Activated naive CD4-positive, alpha-beta T cell (primary cell): ENCODE data around the gene RABAC1.
A peak's percentile ranks its signal among the peaks of the same experiment; 100 is the strongest.
"Not testable (repeated sequence)": the region's sequence is repeated elsewhere in the genome, so short reads cannot be mapped to it uniquely, and the experiment has no call there.

Experiments
- DNase-seq, 4 experiments: peaks; one replicate each; lab custom pipeline; 2025; lab: John Stamatoyannopoulos, UW

Gene RABAC1

DNA sequence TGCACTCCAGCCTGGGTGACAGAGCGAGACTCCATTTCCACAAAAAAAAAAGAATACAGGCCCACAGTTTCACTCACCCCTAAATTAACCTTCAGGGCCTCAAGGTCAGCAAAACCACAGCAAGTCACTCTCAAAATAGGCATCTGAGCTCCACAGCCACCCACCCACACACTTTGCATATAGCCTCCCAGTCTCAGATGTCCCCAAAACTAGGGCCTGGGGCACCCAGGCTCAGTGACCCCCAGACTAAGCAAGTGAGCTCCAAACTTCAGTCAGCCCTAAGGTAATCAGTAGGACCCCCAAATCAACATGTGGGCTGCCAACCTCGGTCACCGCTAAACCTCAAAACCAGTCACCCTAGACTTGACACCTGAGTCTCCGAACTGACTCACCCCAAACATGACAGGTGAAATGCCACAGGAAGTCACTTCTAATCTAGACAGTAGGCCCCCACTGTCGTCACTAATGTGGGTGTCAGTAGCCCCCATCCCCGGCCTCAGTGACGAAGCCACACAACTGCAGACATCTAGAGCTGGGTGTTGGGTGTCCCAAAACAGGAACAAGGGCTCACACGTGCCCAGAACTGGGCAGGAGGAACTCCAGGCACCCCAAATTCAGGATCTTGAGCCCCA is 13.9 kb downstream of the RABAC1 start:
- DNase-seq, result peak; percentile 38 to 74 (median 55)

DNA sequence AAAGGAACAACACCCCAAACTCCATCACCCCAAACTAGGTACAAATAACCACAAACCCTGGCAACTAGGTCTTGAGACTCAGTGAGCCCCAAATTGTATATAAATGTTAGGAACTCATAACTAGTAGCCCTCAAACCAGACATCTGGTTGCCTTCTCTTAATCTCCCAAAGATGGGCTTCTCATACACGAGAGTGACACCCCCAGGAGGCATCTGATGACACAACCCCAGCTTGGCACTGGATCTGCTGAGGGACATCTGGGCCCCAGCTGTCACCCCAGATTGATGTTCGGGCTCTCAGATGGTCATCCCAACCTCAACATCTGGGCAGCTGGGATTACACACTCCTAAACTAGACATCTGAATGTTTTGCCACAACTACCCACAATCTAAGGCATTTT is 14.8 kb downstream of the RABAC1 start:
- no peak for DNase-seq

DNA sequence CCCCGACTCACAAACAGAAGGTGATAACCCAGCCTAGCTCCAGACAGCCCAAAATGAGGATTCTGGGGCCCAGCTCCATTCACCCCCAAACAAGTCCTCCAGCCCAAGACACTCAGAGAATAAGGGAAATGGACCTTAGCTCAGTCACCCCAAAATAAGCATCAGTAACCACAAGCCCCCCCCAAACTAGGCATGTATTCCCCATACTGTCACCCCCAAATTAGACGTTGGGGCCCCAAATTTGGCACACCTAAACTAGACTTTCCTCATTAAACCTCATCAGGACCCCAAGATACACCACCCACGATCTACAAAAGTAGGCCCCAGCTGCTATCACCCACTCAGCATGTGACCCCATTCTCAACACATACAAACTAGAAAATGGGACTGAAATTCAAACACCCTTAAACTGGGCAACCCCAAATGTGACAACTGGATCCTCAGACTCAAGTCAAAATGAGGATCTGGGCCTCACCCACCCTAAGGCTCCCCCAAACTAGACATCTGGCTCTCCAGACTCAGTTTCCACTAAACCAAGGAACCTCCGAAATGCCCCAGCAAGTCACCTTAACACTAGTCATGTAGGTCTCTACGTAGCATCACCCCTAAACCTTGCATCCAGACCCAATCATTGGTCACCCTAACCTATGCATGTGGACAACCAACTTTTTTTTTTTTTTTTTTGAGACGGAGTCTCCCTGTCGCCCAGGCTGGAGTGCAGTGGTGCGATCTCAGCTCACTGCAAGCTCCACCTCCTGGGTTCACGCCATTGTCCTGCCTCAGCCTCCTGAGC is 17.5 kb downstream of the RABAC1 start:
- no peak for DNase-seq

GRCh38 chr19:41940731-41941409 is 18.3 kb downstream of the RABAC1 start:
- no peak for DNase-seq

DNA sequence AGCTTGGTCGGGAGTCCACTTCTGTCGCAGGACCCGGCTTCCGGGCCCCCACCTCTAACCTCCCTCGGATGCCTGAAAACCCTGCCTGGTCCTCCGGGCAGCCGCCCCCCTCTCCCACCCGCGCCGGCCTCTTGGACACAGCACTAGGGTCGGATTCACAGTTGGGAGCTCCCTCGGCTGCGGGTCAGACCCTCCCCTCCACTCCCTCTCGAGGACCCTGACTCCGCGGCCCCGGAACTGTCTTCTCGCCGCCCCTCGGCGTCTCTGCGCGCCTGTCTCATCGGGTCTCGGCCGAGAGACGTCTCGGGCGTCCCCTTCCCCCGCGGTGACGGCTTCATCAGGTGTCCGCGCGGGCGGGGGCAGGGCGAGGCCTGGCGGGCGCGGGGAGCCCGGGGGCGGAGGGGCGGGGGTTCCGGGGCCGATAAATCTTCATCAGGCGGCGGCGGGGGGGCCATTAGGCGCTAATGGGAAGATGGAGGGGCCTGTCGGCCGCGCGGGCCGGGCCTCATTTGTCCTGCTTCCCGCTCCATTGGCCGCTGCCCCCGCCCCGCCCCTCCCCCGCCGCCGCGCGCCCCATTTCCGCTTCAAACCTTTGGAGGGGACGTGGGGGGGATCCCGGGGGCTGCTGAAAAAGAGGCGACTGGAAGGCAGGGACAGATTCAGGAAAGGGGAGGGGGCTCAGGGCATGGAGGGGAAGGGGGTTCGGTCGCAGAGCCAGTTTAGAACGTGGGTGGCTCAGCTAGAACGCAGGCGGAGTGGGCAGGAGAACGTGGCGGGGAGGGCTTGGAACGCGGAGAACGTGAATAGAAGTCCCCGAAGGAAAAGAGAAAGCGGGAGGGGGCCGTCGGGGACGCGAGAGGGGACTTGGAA is 19.0 kb downstream of the RABAC1 start:
- peak in 2 of 4 experiments; percentile 29 to 44 for DNase-seq

DNA sequence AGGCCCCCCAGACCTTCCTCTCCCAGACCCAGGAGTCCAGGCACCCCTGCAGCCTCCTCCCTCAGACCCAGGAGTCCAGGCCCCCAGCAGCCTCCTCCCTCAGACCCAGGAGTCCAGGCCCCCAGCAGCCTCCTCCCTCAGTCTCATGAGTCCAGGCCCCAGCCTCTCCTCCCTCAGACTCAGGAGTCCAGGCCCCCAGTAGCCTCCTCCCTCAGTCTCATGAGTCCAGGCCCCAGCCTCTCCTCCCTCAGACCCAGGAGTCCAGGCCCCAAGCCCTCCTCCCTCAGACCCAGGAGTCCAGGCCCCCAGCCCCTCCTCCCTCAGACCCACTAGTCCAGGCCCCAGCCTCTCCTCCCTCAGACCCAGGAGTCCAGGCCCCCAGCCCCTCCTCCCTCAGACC is 19.9 kb downstream of the RABAC1 start:
- DNase-seq, result not testable (repeated sequence)

DNA sequence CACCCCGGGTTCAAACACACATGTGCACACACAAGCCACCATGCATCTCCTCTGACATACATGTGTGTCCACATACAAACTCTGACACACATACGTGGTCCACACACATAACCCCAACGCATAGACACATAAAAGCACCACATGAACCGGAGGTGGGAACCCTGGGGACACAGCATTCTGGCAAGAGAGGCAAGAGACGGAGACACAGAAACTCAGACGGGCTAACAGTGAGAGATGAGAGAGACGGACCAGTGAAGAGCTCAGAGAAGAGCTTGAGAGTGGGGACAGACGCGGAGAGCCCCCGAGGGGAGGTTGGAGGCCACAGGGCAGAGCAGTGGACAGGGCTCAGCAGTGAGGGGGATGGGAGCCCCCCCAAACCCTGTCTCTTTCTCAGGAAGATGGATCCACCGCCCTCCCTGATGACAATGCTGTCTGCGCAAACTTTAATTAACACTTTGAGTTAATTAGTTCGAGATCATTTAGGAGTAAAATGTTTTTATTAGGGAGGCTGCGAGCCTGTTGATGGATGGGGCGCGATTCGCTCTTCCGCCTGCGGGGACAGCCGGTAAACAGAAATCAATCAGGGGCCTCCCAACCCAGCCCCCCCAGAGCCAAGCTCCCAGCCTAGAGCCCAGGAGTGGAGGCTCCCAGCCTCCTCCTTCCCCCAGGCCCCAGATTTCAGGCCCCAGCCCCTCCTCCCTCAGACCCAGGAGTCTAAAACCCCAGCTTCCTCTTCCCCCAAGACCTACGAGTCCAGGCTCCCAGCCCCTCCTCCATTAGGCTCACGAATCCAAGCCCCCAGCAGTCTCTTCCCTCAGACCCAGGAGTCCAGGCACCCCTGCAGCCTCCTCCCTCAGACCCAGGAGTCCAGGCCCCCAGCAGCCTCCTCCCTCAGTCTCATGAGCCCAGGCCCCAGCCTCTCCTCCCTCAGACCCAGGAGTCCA is 21.3 kb downstream of the RABAC1 start:
- DNase-seq, result no peak

DNA sequence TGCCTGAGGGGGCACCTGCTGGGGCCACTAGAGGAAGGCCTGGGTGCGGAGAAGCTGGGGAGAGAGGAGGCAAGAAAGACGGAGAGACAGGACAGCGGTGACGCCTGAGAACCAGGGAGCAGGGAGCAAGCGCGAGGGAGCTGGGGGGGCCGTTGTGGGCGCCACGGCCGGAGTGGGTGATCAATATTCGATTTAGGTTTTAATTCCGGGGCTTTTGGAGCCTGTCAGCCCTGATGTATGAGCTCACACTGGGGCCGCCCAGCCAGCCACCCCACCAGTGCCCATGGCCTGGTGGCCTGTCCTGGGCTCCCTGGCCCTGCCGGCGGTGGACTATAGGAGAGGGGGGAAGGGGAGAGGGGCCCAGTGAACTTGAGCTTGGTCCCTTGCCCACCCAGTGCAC is 22.2 kb downstream of the RABAC1 start:
- DNase-seq, result no peak

DNA sequence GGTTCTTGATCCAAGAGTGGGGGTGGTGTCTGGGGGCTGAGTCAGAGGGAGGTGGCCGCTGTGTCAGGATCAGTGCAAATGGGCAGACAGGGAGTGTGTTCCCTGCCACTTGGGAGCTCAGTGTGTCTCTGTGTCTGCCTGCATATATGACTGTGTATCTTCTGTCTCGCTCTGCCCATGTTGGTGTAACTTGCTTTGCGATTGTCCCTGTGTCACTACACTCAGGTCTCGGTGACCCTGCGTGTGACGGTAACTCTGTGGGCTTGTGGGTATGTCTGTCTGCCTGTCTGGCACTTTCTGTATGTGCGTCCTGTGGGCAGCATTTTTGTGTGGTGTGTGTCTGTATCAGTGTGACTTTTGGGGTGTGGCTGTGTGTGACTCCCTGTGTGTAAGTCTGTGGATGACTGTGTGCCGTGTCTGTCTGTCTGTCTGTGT is 22.7 kb downstream of the RABAC1 start:
- DNase-seq, result no peak

DNA sequence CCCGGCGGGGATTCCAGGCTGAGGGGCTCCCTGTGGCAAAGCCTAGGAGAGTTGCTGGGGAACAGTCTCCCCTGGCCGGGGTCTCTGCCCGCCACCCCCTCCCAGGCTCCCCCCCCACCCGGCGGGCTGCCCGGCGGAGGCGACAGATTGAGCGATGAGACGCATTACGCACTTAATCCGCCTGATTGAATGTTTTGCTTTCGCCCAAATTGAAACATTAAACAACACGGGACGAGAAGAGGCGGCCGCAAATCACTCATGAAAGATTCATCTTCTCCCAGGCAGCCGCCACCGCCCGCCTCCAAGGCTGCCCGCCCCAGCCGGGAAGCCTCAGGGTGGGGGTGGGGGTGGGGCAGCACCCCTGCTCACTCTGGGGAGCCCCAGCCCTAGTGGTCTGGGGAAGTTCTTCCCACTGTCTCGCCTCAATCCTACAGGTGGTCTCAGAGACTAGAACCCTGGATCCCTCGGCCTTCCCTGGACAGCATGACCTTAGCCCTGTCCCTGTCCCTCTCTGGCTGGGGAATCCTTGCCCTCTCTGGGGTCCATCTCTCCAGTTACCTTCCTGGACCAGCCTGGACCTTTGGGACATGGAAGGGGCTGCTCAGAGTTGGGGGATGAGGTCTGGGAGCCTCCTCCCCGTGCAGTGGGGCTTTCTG is 23.2 kb downstream of the RABAC1 start:
- DNase-seq, result no peak

GRCh38 chr19:41934849-41935374 is 24.2 kb downstream of the RABAC1 start:
- DNase-seq, result peak; percentile 46 to 69 (median 67)

GRCh38 chr19:41933693-41934426 is 25.3 kb downstream of the RABAC1 start:
- DNase-seq, result no peak

DNA sequence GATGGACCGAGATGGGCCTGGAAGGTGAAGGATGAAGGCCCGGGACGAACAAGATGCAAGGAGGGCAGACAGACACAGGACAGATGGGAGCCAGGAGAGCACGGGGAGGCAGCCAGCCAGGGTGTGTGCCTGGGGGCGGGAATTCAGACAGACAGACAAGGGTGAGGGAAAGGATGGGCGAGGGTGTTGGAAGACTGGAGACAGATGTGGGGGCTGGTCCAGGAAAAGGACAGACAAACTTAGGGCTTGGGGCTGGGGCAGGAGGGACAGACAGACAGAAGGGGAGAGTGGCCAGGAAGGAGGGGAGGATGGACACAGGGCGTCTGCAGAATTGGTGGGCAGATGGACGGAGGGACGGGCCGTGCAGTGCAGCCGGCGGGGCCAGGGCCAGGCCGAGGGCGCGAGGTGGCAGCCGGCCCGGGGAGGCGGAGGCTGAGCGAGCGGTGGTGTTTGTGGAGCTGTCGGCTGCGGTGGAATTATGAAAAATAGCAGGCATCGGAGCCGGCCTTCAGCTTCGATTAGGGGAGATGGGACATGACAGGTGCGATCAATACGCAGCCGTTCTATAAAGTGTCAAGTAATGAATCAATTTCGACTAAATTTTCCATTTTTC is 26.3 kb downstream of the RABAC1 start:
- DNase-seq, result no peak

- DNase-seq, result no peak
These were observed 26.8 kb downstream of the RABAC1 start for GRCh38 chr19:41932259-41932719.

- DNase-seq, result peak in 1 of 4 experiments; percentile 14
These were observed 28.1 kb downstream of the RABAC1 start for GRCh38 chr19:41930926-41931592.

GRCh38 chr19:41930322-41930722 is 28.8 kb downstream of the RABAC1 start:
- no peak for DNase-seq

- no peak for DNase-seq
These were observed 29.5 kb downstream of the RABAC1 start for GRCh38 chr19:41929536-41930071.
